HepG2 (cell line): ENCODE measurements around the gene PTPRH. TPM values are rescaled to one million over a fixed set of nuclear protein-coding genes. Genes with fewer than 3 reads are reported as not detected.

Experiments
- ATAC-seq: fragments of 200-7000 bp; cut with Tn5 transposase; 3 replicates; pipeline ENCODE4 v1.9.1; 2020; ENCODE audit warnings: mild to moderate bottlenecking, moderate library complexity
- BruUV-seq: library from RNA; stranded (reverse); fragments of 400-500 nt; replicated peaks from 2 replicates; lab custom pipeline; 2021; lab: Mats Ljungman, UMichigan
- CTCF ChIA-PET: fragments of 300-600 bp; formaldehyde crosslinking; extraction: SDS; loops from one replicate; lab custom pipeline; 2021; ENCODE audit warnings: low total read pairs, inconsistent platforms, low intra/inter-chr PET ratio; lab: Yijun Ruan, JAX
- POLR2A ChIA-PET: fragments of 350-600 bp; sonication (Branson Sonifier 250); formaldehyde crosslinking; loops from one replicate; lab custom pipeline; 2020; ENCODE audit warnings: antibody characterized with exemption, inconsistent platforms; lab: Yijun Ruan, JAX
- DNase-seq: peaks from one replicate; pipeline ENCODE4 v3.0.0-alpha.2; 2015; ENCODE audit warnings: low spot score
- FAIRE-seq: peaks from 3 replicates; lab custom pipeline; 2011; peaks lifted over from hg19 to GRCh38; lab: Jason Lieb, UNC
- H2AFZ ChIP-seq: one replicate; pipeline ENCODE4 v1.6.1; 2011; ENCODE audit warnings: low read length, inconsistent platforms
- H3K27ac ChIP-seq: fragments of 300-600 bp; 3 replicates; pipeline ENCODE4 v1.8.0; 2011; ENCODE audit warnings: mixed run types, mild to moderate bottlenecking, mixed read lengths, low read length, inconsistent platforms; ENCODE audit not compliant: insufficient read depth; ENCODE audit errors: extremely low read length
- H3K27me3 ChIP-seq, 2 experiments: fragments of 200-600 bp in 1 of 2; 2 replicates in 1 of 2; 3 replicates in 1 of 2; pipeline versions ENCODE4 v1.6.0 to v1.8.0; 2011; ENCODE audit warnings: low read length in 2 of 2, mild to moderate bottlenecking in 2 of 2, moderate library complexity in 2 of 2, inconsistent platforms in 1 of 2; ENCODE audit not compliant: insufficient read depth in 2 of 2, control insufficient read depth in 1 of 2
- H3K36me3 ChIP-seq, 2 experiments: fragments of 200-600 bp in 1 of 2; replicated peaks in 1 of 2; 2 replicates in 1 of 2; 3 replicates in 1 of 2; pipeline versions ENCODE4 v1.5.1 to v1.8.0; 2011; ENCODE audit warnings: low read length in 2 of 2, inconsistent platforms in 1 of 2; ENCODE audit not compliant: insufficient read depth in 2 of 2, control insufficient read depth in 1 of 2
- H3K4me1 ChIP-seq: 2 replicates; pipeline ENCODE4 v1.5.1; 2012; ENCODE audit warnings: low read length, inconsistent platforms; ENCODE audit not compliant: insufficient read depth
- H3K4me2 ChIP-seq: 2 replicates; pipeline ENCODE4 v1.6.0; 2011; ENCODE audit warnings: low read depth, low read length, inconsistent platforms
- H3K4me3 ChIP-seq, 3 experiments: fragments of 200-600 bp in 1 of 3; sonication (generic), shearing (Covaris generic) in 1 of 3; replicated peaks in 1 of 3; 2 replicates each; pipeline ENCODE4 v1.5.1; 2011 to 2016; ENCODE audit warnings: low read length in 3 of 3, inconsistent platforms in 2 of 3, low read depth in 2 of 3, mild to moderate bottlenecking in 2 of 3, control low read depth in 1 of 3, mixed read lengths in 1 of 3; ENCODE audit not compliant: insufficient read depth in 1 of 3
- H3K79me2 ChIP-seq: one replicate; pipeline ENCODE4 v1.6.1; 2011; ENCODE audit warnings: low read length, inconsistent platforms; ENCODE audit not compliant: insufficient read depth
- H3K9ac ChIP-seq: 2 replicates; pipeline ENCODE4 v1.6.0; 2011; ENCODE audit warnings: mild to moderate bottlenecking, low read depth, low read length, inconsistent platforms; ENCODE audit not compliant: insufficient read depth
- H3K9me3 ChIP-seq: 2 replicates; pipeline ENCODE4 v1.5.1; 2012; ENCODE audit warnings: mild to moderate bottlenecking, low read length
- H4K20me1 ChIP-seq: 2 replicates; pipeline ENCODE4 v1.6.0; 2011; ENCODE audit warnings: inconsistent platforms, mild to moderate bottlenecking, low read length, moderate library complexity; ENCODE audit not compliant: insufficient read depth
- ARNT ChIP-seq: fragments of 450-650 bp; IDR thresholded peaks from 2 replicates; pipeline ENCODE4 v1.6.1; 2017
- CENPX ChIP-seq: sonication (generic); formaldehyde crosslinking; IDR thresholded peaks from 2 replicates; pipeline ENCODE4 v1.9.0; 2021; ENCODE audit warnings: mild to moderate bottlenecking, missing genetic modification reagents, moderate library complexity
- CERS6 ChIP-seq: sonication (generic); formaldehyde crosslinking; IDR thresholded peaks from 2 replicates; pipeline ENCODE4 v1.5.0; 2020; ENCODE audit warnings: missing genetic modification reagents
- KDM3A ChIP-seq: IDR thresholded peaks from 2 replicates; pipeline ENCODE4 v1.6.1; 2018; ENCODE audit warnings: low read depth, missing compliant biosample characterization
- KIAA2018 ChIP-seq: sonication (generic); formaldehyde crosslinking; IDR thresholded peaks from 2 replicates; pipeline ENCODE4 v1.5.0; 2020; ENCODE audit warnings: mild to moderate bottlenecking, missing genetic modification reagents, borderline replicate concordance
- RBAK ChIP-seq: sonication (generic); formaldehyde crosslinking; IDR thresholded peaks from 2 replicates; pipeline ENCODE4 v1.5.1; 2020; ENCODE audit warnings: mild to moderate bottlenecking, missing genetic modification reagents
- SOX6 ChIP-seq, 2 experiments: fragments of 450-650 bp in 1 of 2; sonication (generic) in 1 of 2; formaldehyde crosslinking in 1 of 2; IDR thresholded peaks; 2 replicates each; pipeline versions ENCODE4 v1.4.0 to v1.6.1; 2017 to 2020; ENCODE audit warnings: antibody characterized with exemption in 1 of 2, mild to moderate bottlenecking in 1 of 2, missing genetic modification reagents in 1 of 2
- ZNF317 ChIP-seq: sonication (generic); formaldehyde crosslinking; IDR thresholded peaks from 2 replicates; pipeline ENCODE4 v1.5.0; 2020; ENCODE audit warnings: mild to moderate bottlenecking, missing genetic modification reagents
- ZNF777 ChIP-seq: sonication (generic); formaldehyde crosslinking; IDR thresholded peaks from 2 replicates; pipeline ENCODE4 v1.4.0; 2020; ENCODE audit warnings: missing genetic modification reagents
- WGBS: methylation state at CpG from one replicate; pipeline ENCODE4 v1.1.6; 2017; ENCODE audit warnings: low lambda C conversion rate; 5-methylcytosine and 5-hydroxymethylcytosine counted together
- in situ Hi-C: cut with HindIII; loops from 2 replicates; pipeline ENCODE4 v1.10.0; 2017; ENCODE audit warnings: low pct_unique_long_range_greater_than_20kb; ENCODE audit not compliant: extremely low pct_ligation_motif_present
- intact Hi-C: fragments of 100-400 bp; cut with micrococcal nuclease; formaldehyde crosslinking; loops from one replicate; pipeline ENCODE4 v1.10.0; 2022; ENCODE audit not compliant: unreplicated experiment
- polyA plus RNA-seq, 8 experiments: library from polyadenylated mRNA; depleted of rRNA in 3 of 8; stranded (reverse) in 7 of 8; unstranded in 1 of 8; fragments of >200 nt; fragmentation: Illumina TruSeq in 4 of 8; extraction: Trizol in 4 of 8; gene quantifications; 2 replicates each; pipeline versions ENCODE4 v1.2.1 to v1.2.3, GENCODE V29; 2011 to 2016; ENCODE audit warnings: low read depth in 4 of 8, missing spikeins in 1 of 8, mixed read lengths in 1 of 8; ENCODE audit not compliant: insufficient read depth in 1 of 8
- total RNA-seq, 5 experiments: library from RNA; depleted of rRNA; stranded (reverse); fragments of >200 nt; fragmentation: Illumina TruSeq; extraction: Trizol; gene quantifications; 2 replicates each; pipeline ENCODE4 v1.2.3, GENCODE V29; 2016; ENCODE audit warnings: low read depth in 1 of 5

Gene PTPRH
- total and polyA plus RNA-seq, 2 of the 13 experiments (the other 11 are each of a cell fraction or from before 2014, with no cell fraction given) = 14.7 to 125 TPM

GRCh38 chr19:55209693-55210472, 582 bp upstream of the PTPRH start:
- Histone ChIP-seq H3K27ac (peak overlapping the region; percentile 85), H2AFZ (no peak overlapping the region), H3K27me3 (no peaks in the 10 kb centered on the region; a peak in 1 of 5 replicates), H3K4me2 (peak overlapping the region; percentile 93), H3K4me3 (peak overlapping the region; percentile 19 to 69 (median 21); a peak in 3 of 6 replicates), H3K79me2 (peaks cover 10% of the 10 kb centered on the region), H3K9me3 (no peaks in the 10 kb centered on the region), H3K4me1 (peaks cover 65% of the 10 kb centered on the region), H4K20me1 (no peaks in the 10 kb centered on the region), H3K36me3 (peaks cover 3 to 10% of the 10 kb centered on the region in 2 experiments; a peak in 3 of 5 replicates), H3K9ac (peak overlapping the region; percentile 84)
- ChIA-PET CTCF (no interaction called here), POLR2A (interaction anchor here (0.6 to 3.3 kb wide), 19 partner anchors 11 to 344 kb away, joined by 3 to 43 read pairs (median 4); partner anchors contain the start of genes HSPBP1, ISOC2, KMT5C and PPP6R1)
- intact Hi-C loops = no loop called here
- ATAC-seq = peak; percentile 50
- no peak for FAIRE-seq
- peak; percentile 91 for DNase-seq
- 21% methylated on average over 17 of the region's 17 CpGs for WGBS
- BruUV-seq = no TSS peak
- in situ Hi-C loops = no loop called here
- TF ChIP-seq KIAA2018 (CRISPR knock-in tag) (no peak), CERS6 (CRISPR knock-in tag) (0 out of 2 replicates have a peak, but pooled peaks have one; percentile 25), RBAK (no peak), KDM3A (CRISPR knock-in tag) (no peak; the same call in 1 of the 2 replicates), ZNF777 (CRISPR knock-in tag) (peak; percentile 42), ZNF317 (peak; percentile 66; the same call in 1 of the 2 replicates), ARNT (no peak), SOX6 (IDR thresholded peaks at IDR 0.05) (no peak), SOX6 (CRISPR knock-in tag; IDR thresholded peaks at IDR 0.05) (peak; percentile 92), CENPX (no peak)
